HEK293T (cell line): ENCODE results near the gene PCBP3.

Experiments used
- ARNT ChIP-seq: fragments of 450-650 bp; IDR thresholded peaks from 2 replicates; pipeline ENCODE4 v1.6.1; 2017; ENCODE audit warnings: mild to moderate bottlenecking
- BHLHE40 ChIP-seq: fragments of 450-650 bp; IDR thresholded peaks from 2 replicates; pipeline ENCODE4 v1.6.1; 2016; ENCODE audit warnings: mild to moderate bottlenecking, moderate library complexity, borderline replicate concordance
- ELF4 ChIP-seq: fragments of 450-650 bp; IDR thresholded peaks from 2 replicates; pipeline ENCODE4 v1.6.1; 2017; ENCODE audit warnings: antibody characterized with exemption
- FOXA1 ChIP-seq: fragments of 450-650 bp; IDR thresholded peaks from 2 replicates; pipeline ENCODE4 v1.6.1; 2016; ENCODE audit warnings: mild to moderate bottlenecking
- FOXK2 ChIP-seq: fragments of 450-650 bp; IDR thresholded peaks from 2 replicates; pipeline ENCODE4 v1.6.1; 2016; ENCODE audit warnings: mild to moderate bottlenecking
- FOXM1 ChIP-seq: fragments of 450-650 bp; IDR thresholded peaks from 2 replicates; pipeline ENCODE4 v1.6.1; 2017; ENCODE audit warnings: mild to moderate bottlenecking, borderline replicate concordance
- HDGF ChIP-seq: fragments of 450-650 bp; IDR thresholded peaks from 2 replicates; pipeline ENCODE4 v1.6.1; 2017; ENCODE audit warnings: antibody characterized with exemption, borderline replicate concordance
- L3MBTL2 ChIP-seq: fragments of 450-650 bp; conservative IDR thresholded peaks from 2 replicates; pipeline ENCODE4 v1.6.1; 2016; ENCODE audit warnings: mild to moderate bottlenecking
- LEF1 ChIP-seq: fragments of 450-650 bp; IDR thresholded peaks from 2 replicates; pipeline ENCODE4 v1.6.1; 2017; ENCODE audit warnings: mild to moderate bottlenecking, borderline replicate concordance
- SP1 ChIP-seq: fragments of 450-650 bp; IDR thresholded peaks from 2 replicates; pipeline ENCODE4 v1.6.1; 2017
- SUZ12 ChIP-seq: fragments of 450-650 bp; IDR thresholded peaks from 2 replicates; pipeline ENCODE4 v1.6.1; 2016; ENCODE audit warnings: mild to moderate bottlenecking
- ZNF384 ChIP-seq: fragments of 450-650 bp; IDR thresholded peaks from 2 replicates; pipeline ENCODE4 v1.6.1; 2016

GRCh38 chr21:45747233-45747766 lies 103.8 kb downstream of the PCBP3 start:
- TF ChIP-seq L3MBTL2 = no peak
- no peak for TF ChIP-seq ZNF384
- TF ChIP-seq HDGF = no peak
- no peak for TF ChIP-seq FOXA1
- no peak for TF ChIP-seq ARNT
- TF ChIP-seq FOXK2 = no peak
- no peak for TF ChIP-seq FOXM1
- no peak for TF ChIP-seq BHLHE40
- no peak for TF ChIP-seq LEF1
- TF ChIP-seq SUZ12 = no peak
- no peak for TF ChIP-seq ELF4
- TF ChIP-seq SP1 = no peak
